Measurements from ENCODE around the gene C10orf90. TPM values are rescaled to one million over a fixed set of nuclear protein-coding genes. Genes with fewer than 3 reads are reported as not detected.

Gene C10orf90
- total and polyA plus RNA-seq, 7 donors = 0.01 to 0.39 (median 0.07) TPM; not detected in 4

GRCh38 chr10:126434235-126434634 is 236.3 kb downstream of the C10orf90 start:
- DNase-seq = no peak
- TF ChIP-seq, protein P1, sequence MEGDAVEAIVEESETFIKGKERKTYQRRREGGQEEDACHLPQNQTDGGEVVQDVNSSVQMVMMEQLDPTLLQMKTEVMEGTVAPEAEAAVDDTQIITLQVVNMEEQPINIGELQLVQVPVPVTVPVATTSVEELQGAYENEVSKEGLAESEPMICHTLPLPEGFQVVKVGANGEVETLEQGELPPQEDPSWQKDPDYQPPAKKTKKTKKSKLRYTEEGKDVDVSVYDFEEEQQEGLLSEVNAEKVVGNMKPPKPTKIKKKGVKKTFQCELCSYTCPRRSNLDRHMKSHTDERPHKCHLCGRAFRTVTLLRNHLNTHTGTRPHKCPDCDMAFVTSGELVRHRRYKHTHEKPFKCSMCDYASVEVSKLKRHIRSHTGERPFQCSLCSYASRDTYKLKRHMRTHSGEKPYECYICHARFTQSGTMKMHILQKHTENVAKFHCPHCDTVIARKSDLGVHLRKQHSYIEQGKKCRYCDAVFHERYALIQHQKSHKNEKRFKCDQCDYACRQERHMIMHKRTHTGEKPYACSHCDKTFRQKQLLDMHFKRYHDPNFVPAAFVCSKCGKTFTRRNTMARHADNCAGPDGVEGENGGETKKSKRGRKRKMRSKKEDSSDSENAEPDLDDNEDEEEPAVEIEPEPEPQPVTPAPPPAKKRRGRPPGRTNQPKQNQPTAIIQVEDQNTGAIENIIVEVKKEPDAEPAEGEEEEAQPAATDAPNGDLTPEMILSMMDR (IDR thresholded peaks at IDR 0.05) = no peak
- 81 to 84% (median 83%) methylated on average over 5 of the region's 5 CpGs for WGBS, 3 donors

DNA sequence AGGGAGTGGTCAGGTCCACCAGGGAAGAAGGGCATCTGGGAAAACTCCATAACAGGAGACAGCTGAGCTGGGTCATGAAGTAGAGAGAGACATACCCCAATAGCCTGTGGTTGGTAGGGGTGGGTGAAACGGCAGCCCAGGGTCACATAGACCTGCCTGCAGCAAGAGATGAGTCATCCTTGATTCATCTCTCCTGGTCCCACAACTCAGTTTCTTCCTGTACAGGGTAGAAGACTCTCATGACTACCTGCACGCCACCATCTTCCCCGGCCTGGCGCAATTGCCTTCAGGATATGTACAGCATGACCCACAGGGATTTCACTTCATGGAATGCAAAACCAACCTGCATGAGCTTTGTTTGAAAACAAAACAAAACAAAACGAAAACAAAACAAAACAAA is 237.1 kb downstream of the C10orf90 start:
- Histone ChIP-seq H3K4me1 (no peaks in the 10 kb centered on the region), H3K27me3 (ENCODE audit: insufficient read depth in 3 of 3, low read length in 2 of 3) (peaks cover 0 to 2% (median 0%) of the 10 kb centered on the region in 3 donors), H3K4me3 (no peak overlapping the region), H3K27ac (no peak overlapping the region), H3K36me3 (ENCODE audit: insufficient read depth in 1 of 2, low read depth in 1 of 2) (no peaks in the 10 kb centered on the region), H3K9me3 (no peaks in the 10 kb centered on the region)
- no peak for ATAC-seq
- 72 to 89% (median 75%) methylated on average over 5 of the region's 5 CpGs for WGBS, 3 donors
- DNase-seq = no peak
- intact Hi-C loops (cut with DNase I) = no loop called here
- TF ChIP-seq, protein P1 (IDR thresholded peaks at IDR 0.05) = no peak

More at GRCh38 chr10:126434235-126434634, 236.3 kb downstream of the C10orf90 start:
- intact Hi-C loops (cut with DNase I) = no loop called here
- H3K27me3 ChIP-seq (ENCODE audit: insufficient read depth in 3 of 3, low read length in 2 of 3) = peaks cover 0 to 2% (median 0%) of the 10 kb centered on the region in 3 donors
- H3K4me1 ChIP-seq = no peaks in the 10 kb centered on the region
- no peak overlapping the region for H3K4me3 ChIP-seq
- no peak for ATAC-seq
- H3K36me3 ChIP-seq (ENCODE audit: insufficient read depth in 1 of 2, low read depth in 1 of 2) = no peaks in the 10 kb centered on the region
- no peaks in the 10 kb centered on the region for H3K9me3 ChIP-seq
- H3K27ac ChIP-seq = no peak overlapping the region

DNA sequence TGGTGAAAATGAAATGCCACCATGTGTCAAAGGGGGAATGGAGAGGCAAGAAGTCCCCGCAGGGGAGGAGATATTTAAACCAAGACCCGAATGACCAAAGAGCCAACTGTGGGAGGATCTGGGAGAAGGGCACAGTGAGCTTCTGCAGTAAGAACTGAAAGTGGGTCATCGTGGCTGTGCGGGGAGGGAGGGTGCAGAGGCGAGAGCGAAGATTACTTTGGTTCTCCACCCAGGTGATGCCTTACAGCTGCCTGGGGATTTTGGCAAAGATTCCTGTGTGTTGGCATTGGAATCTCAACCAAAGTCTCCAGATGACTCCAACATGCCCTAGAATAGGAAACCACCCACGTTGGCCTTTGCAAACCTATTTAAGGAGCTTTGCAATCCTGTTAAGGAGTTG is 238.0 kb downstream of the C10orf90 start:
- TF ChIP-seq, protein P1 (IDR thresholded peaks at IDR 0.05) = no peak
- Histone ChIP-seq H3K27me3 (ENCODE audit: insufficient read depth in 3 of 3, low read length in 2 of 3) (peaks cover 0 to 2% (median 0%) of the 10 kb centered on the region in 3 donors), H3K4me3 (no peak overlapping the region), H3K27ac (no peak overlapping the region), H3K36me3 (ENCODE audit: insufficient read depth in 1 of 2, low read depth in 1 of 2) (no peaks in the 10 kb centered on the region), H3K4me1 (no peaks in the 10 kb centered on the region), H3K9me3 (no peaks in the 10 kb centered on the region)
- 85 to 91% (median 86%) methylated on average over 7 of the region's 7 CpGs for WGBS, 3 donors
- intact Hi-C loops (cut with DNase I) = no loop called here
- no peak for ATAC-seq
- no peak for DNase-seq

DNA sequence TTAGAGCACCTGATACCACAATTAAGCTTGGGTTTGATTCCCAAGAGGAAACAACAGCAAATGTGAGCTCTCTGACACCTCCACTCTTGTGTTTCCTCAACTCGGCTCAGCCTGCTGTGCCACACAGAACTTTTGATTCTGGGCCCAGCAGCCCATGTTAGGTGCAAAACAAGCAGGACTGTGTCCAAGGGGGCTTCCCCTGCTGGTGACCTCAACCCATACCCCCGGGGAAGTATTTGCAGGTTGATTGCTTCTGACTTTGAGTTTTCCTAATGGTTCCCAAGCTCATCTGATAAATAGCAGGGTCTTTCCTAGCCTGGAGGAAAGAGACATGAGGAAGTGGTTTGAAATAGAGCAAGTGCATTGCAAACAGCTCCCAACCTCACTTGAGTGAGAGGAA is 238.7 kb downstream of the C10orf90 start:
- Histone ChIP-seq H3K27me3 (ENCODE audit: insufficient read depth in 3 of 3, low read length in 2 of 3) (peaks cover 0 to 2% (median 0%) of the 10 kb centered on the region in 3 donors), H3K27ac (no peak overlapping the region), H3K4me3 (no peak overlapping the region), H3K4me1 (no peaks in the 10 kb centered on the region), H3K36me3 (ENCODE audit: insufficient read depth in 1 of 2, low read depth in 1 of 2) (no peaks in the 10 kb centered on the region), H3K9me3 (no peaks in the 10 kb centered on the region)
- DNase-seq (no peak), ATAC-seq (no peak)
- intact Hi-C loops (cut with DNase I) = no loop called here
- WGBS, 3 donors = 74 to 81% (median 76%) methylated on average over 2 of the region's 2 CpGs
- TF ChIP-seq, protein P1 (IDR thresholded peaks at IDR 0.05) = no peak

GRCh38 chr10:126430512-126430911 is 240.0 kb downstream of the C10orf90 start:
- 73 to 80% (median 77%) methylated on average over 2 of the region's 2 CpGs for WGBS, 3 donors
- H3K27me3 ChIP-seq (ENCODE audit: insufficient read depth in 3 of 3, low read length in 2 of 3) = peaks cover 0 to 2% (median 0%) of the 10 kb centered on the region in 3 donors
- H3K9me3 ChIP-seq = no peaks in the 10 kb centered on the region
- H3K27ac ChIP-seq = no peak overlapping the region
- H3K4me1 ChIP-seq = no peaks in the 10 kb centered on the region
- DNase-seq (no peak), ATAC-seq (no peak)
- TF ChIP-seq, protein P1 (IDR thresholded peaks at IDR 0.05) = no peak
- H3K4me3 ChIP-seq = no peak overlapping the region
- intact Hi-C loops (cut with DNase I) = no loop called here
- H3K36me3 ChIP-seq (ENCODE audit: insufficient read depth in 1 of 2, low read depth in 1 of 2) = no peaks in the 10 kb centered on the region

Data from psoas muscle (tissue), 8 donors.